ENCODE measurements around the gene TRPM3. TPM values are rescaled to one million over a fixed set of nuclear protein-coding genes. Genes with fewer than 3 reads are reported as not detected.

The TRPM3 gene
- total RNA-seq, 1 experiment from 2014 or later: 0.03 TPM

- H3K4me1 ChIP-seq (replicated peaks): no peaks in the 10 kb centered on the region
- DNase-seq (ENCODE audit: low read depth in 1 of 2, low spot score in 2 of 2): no peak
- H3K27me3 ChIP-seq (replicated peaks): peaks cover 5% of the 10 kb centered on the region; the same call in 1 of the 2 replicates
- H3K4me3 ChIP-seq: no peak overlapping the region
- H3K36me3 ChIP-seq: no peaks in the 10 kb centered on the region
- H3K27ac ChIP-seq: no peak overlapping the region
- no peaks in the 10 kb centered on the region for H3K9me3 ChIP-seq (replicated peaks)
Measured at GRCh38 chr9:70910598-70910997, 210.8 kb downstream of the TRPM3 start.

GRCh38 chr9:70902692-70903131 lies 218.7 kb downstream of the TRPM3 start:
- no peaks in the 10 kb centered on the region for H3K9me3 ChIP-seq (replicated peaks)
- H3K27me3 ChIP-seq (replicated peaks): no peaks in the 10 kb centered on the region
- H3K4me3 ChIP-seq: no peak overlapping the region
- no peaks in the 10 kb centered on the region for H3K36me3 ChIP-seq
- peaks cover 12% of the 10 kb centered on the region for H3K4me1 ChIP-seq (replicated peaks)
- peak overlapping the region; percentile 11 for H3K27ac ChIP-seq
- peak; percentile 49 to 71 for DNase-seq (ENCODE audit: low read depth in 1 of 2, low spot score in 2 of 2)

- Histone ChIP-seq H3K4me3 (no peak overlapping the region), H3K27ac (no peak overlapping the region), H3K27me3 (replicated peaks) (no peaks in the 10 kb centered on the region), H3K9me3 (replicated peaks) (no peaks in the 10 kb centered on the region), H3K36me3 (no peaks in the 10 kb centered on the region), H3K4me1 (replicated peaks) (peaks cover 12% of the 10 kb centered on the region)
- no peak for DNase-seq (ENCODE audit: low read depth in 1 of 2, low spot score in 2 of 2)
Measured at GRCh38 chr9:70902171-70902570, 219.2 kb downstream of the TRPM3 start.

- Histone ChIP-seq H3K27ac (no peak overlapping the region), H3K36me3 (no peaks in the 10 kb centered on the region), H3K4me3 (no peak overlapping the region), H3K4me1 (replicated peaks) (peaks cover 12% of the 10 kb centered on the region), H3K9me3 (replicated peaks) (no peaks in the 10 kb centered on the region), H3K27me3 (replicated peaks) (no peaks in the 10 kb centered on the region)
- DNase-seq (ENCODE audit: low read depth in 1 of 2, low spot score in 2 of 2): no peak
Measured at GRCh38 chr9:70901746-70902145, 219.7 kb downstream of the TRPM3 start.

GRCh38 chr9:70901013-70901412 lies 220.4 kb downstream of the TRPM3 start:
- Histone ChIP-seq H3K4me3 (no peak overlapping the region), H3K4me1 (replicated peaks) (peaks cover 12% of the 10 kb centered on the region), H3K27me3 (replicated peaks) (no peaks in the 10 kb centered on the region), H3K27ac (no peak overlapping the region), H3K9me3 (replicated peaks) (no peaks in the 10 kb centered on the region), H3K36me3 (no peaks in the 10 kb centered on the region)
- DNase-seq (ENCODE audit: low read depth in 1 of 2, low spot score in 2 of 2): no peak

DNA sequence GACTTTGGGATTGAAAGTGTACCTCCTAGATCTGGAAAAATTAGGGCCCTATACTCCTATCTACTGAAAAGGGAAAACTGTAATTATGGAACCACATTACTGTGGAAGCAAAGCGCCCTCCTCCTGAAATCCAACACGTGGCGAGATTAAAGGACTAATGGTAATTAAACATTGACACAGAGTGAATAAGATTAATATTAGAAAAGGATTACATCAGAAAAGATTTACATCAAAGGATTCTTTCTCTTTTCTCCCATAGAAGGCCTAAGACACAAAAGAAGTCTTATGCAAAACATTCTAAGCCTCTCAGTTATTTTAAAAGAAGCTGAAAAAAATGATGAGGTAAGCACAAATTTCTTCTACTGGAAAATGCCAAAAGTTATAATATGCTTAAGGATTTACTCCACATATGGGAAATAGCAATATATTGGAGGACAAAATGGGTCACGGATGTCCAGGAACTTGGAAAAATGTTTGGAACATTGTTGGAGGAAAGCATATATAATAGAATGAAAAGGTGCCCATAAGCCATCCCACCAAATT lies 227.8 kb downstream of the TRPM3 start:
- no peak overlapping the region for H3K27ac ChIP-seq
- H3K27me3 ChIP-seq (replicated peaks): 0 out of 2 replicates have a peak, but pooled peaks cover 2% of the 10 kb centered on the region
- no peaks in the 10 kb centered on the region for H3K4me1 ChIP-seq (replicated peaks)
- no peaks in the 10 kb centered on the region for H3K36me3 ChIP-seq
- no peaks in the 10 kb centered on the region for H3K9me3 ChIP-seq (replicated peaks)
- DNase-seq (ENCODE audit: low read depth in 1 of 2, low spot score in 2 of 2): no peak
- no peak overlapping the region for H3K4me3 ChIP-seq

DNA sequence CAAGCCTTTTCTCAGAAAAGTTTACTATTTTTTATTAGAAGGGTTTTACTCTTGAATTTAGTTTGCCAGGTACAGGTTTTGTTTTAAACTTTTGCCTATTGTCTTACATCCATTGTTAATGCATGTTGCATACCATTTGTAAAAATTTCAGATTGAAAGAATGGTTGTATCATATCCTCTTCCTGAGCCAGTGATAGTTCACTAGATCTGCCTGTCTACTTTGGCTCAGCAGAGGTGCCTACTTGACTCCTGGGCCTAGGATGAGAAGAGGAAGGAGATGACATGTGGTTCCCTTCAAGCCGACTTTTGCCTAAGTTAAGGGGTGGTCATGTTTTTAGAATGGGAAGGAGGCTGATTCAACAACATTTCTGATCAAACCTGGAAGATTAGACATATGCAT lies 232.9 kb downstream of the TRPM3 start:
- H3K4me3 ChIP-seq: no peak overlapping the region
- no peak overlapping the region for H3K27ac ChIP-seq
- no peaks in the 10 kb centered on the region for H3K27me3 ChIP-seq (replicated peaks)
- no peaks in the 10 kb centered on the region for H3K36me3 ChIP-seq
- DNase-seq (ENCODE audit: low read depth in 1 of 2, low spot score in 2 of 2): no peak
- no peaks in the 10 kb centered on the region for H3K4me1 ChIP-seq (replicated peaks)
- no peaks in the 10 kb centered on the region for H3K9me3 ChIP-seq (replicated peaks)

DNA sequence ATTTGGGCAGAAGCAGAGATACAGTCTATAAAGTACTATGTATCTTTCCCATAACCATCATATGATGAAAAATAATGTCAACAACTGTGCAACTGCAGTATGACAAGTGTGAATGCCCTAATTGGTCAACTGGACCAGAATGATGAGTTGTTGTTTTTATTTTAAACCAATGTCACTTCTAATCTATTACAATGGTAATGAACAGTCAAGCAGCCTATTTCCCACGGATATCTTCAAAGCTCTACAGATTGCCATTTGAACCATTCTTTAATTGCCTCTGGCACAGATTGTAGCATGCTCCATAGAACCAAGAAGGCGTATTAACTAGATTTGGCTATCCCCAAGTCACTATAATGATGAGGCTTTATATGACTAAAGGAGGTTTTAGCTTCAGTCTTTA lies 233.6 kb downstream of the TRPM3 start:
- no peak for DNase-seq (ENCODE audit: low read depth in 1 of 2, low spot score in 2 of 2)
- Histone ChIP-seq H3K27me3 (replicated peaks) (no peaks in the 10 kb centered on the region), H3K36me3 (no peaks in the 10 kb centered on the region), H3K4me1 (replicated peaks) (no peaks in the 10 kb centered on the region), H3K4me3 (no peak overlapping the region), H3K27ac (no peak overlapping the region), H3K9me3 (replicated peaks) (no peaks in the 10 kb centered on the region)

DNA sequence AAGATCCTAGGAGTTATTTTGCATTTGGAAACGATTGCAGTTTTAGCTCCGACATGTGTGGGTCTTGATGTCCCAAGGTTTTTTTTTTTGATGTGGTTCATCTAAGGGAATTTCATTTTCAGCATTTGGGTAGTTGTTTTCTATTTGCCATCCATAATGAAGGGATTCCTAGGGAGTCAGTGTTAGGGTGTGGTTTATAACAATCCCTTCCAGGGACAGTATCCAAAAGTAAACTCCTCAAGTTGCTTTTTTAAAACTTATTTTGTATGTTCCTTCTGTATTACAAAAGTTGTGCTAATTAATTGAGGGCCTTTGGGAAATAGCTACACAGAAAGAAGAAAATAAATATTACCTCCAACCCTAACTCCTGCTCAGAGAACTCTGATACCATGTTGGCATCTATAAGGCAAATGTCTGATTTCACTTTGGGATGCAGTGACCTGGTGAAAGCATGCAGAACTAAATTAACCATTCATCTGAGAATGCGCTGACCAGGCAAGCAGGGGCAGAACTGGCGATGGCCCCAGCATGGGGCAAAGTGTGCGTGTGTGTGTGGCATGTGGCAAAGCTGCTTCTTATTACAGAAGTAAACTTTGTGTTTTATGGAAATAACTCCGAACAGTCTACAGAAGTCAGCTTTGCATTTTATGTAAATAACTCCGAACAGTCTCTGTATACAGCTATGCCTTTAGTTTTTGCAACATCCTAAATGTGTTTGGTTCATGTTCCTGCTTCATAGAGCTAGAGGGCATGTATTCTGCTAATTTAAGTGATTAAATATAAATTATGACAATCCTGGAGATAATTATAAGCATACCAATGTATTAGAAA lies 237.2 kb downstream of the TRPM3 start:
- no peak for DNase-seq (ENCODE audit: low read depth in 1 of 2, low spot score in 2 of 2)
- Histone ChIP-seq H3K4me1 (replicated peaks) (no peaks in the 10 kb centered on the region), H3K27me3 (replicated peaks) (no peaks in the 10 kb centered on the region), H3K27ac (no peak overlapping the region), H3K4me3 (no peak overlapping the region), H3K9me3 (replicated peaks) (no peaks in the 10 kb centered on the region), H3K36me3 (no peaks in the 10 kb centered on the region)

DNA sequence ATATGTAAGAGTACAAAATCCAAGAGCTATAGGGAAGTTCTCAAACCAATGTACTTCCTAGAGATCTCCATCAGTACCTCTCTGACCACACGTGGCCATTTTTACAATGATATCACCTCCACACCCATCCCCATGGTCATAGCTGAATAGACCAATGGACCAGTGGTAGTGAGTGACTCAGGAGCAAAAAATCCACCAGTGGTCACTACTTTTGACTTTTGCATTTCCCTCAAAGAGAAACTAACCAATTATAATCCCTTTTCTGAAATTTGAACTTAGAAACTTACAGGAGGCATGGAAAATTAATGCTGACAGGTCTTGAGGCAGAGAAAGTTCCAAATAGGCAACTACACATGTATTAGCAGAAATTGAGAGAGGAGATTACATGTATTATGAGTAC lies 238.4 kb downstream of the TRPM3 start:
- Histone ChIP-seq H3K27me3 (replicated peaks) (no peaks in the 10 kb centered on the region), H3K4me3 (no peak overlapping the region), H3K27ac (no peak overlapping the region), H3K4me1 (replicated peaks) (no peaks in the 10 kb centered on the region), H3K9me3 (replicated peaks) (no peaks in the 10 kb centered on the region), H3K36me3 (no peaks in the 10 kb centered on the region)
- DNase-seq (ENCODE audit: low read depth in 1 of 2, low spot score in 2 of 2): no peak

DNA sequence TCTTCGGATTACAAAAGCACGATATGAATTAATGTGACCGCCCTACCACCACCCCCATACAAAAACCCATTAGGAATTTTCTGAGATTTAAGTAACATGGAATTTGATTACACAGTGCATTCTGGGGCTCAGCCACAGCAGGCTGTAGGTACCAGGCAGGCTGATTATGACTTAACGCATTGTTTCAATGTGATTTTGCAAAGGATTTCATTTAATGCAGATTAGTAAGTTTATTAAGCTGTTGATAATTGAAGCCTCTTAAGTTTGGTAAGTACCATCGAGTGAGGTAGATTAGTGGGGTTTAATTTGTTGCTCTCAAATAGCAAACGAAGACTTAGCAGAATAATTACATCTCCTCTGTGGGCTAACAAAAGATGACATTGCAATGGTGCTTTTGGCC lies 240.1 kb downstream of the TRPM3 start:
- H3K4me3 ChIP-seq: no peak overlapping the region
- no peaks in the 10 kb centered on the region for H3K36me3 ChIP-seq
- no peaks in the 10 kb centered on the region for H3K4me1 ChIP-seq (replicated peaks)
- H3K27me3 ChIP-seq (replicated peaks): no peaks in the 10 kb centered on the region
- no peak for DNase-seq (ENCODE audit: low read depth in 1 of 2, low spot score in 2 of 2)
- no peaks in the 10 kb centered on the region for H3K9me3 ChIP-seq (replicated peaks)
- no peak overlapping the region for H3K27ac ChIP-seq

- no peak for DNase-seq (ENCODE audit: low read depth in 1 of 2, low spot score in 2 of 2)
Measured at GRCh38 chr9:70880535-70880934, 240.9 kb downstream of the TRPM3 start.

GRCh38 chr9:70878576-70878975 lies 242.8 kb downstream of the TRPM3 start:
- H3K9me3 ChIP-seq (replicated peaks): no peaks in the 10 kb centered on the region
- DNase-seq (ENCODE audit: low read depth in 1 of 2, low spot score in 2 of 2): no peak
- H3K4me1 ChIP-seq (replicated peaks): no peaks in the 10 kb centered on the region
- H3K36me3 ChIP-seq: no peaks in the 10 kb centered on the region
- H3K4me3 ChIP-seq: no peak overlapping the region
- H3K27me3 ChIP-seq (replicated peaks): no peaks in the 10 kb centered on the region
- no peak overlapping the region for H3K27ac ChIP-seq

More at GRCh38 chr9:70880535-70880934, 240.9 kb downstream of the TRPM3 start:
- H3K4me1 ChIP-seq (replicated peaks): no peaks in the 10 kb centered on the region
- H3K36me3 ChIP-seq: no peaks in the 10 kb centered on the region
- no peaks in the 10 kb centered on the region for H3K9me3 ChIP-seq (replicated peaks)
- H3K4me3 ChIP-seq: no peak overlapping the region
- H3K27ac ChIP-seq: no peak overlapping the region
- no peaks in the 10 kb centered on the region for H3K27me3 ChIP-seq (replicated peaks)

GRCh38 chr9:70874451-70874850 lies 247.0 kb downstream of the TRPM3 start:
- no peak for DNase-seq (ENCODE audit: low read depth in 1 of 2, low spot score in 2 of 2)
- no peaks in the 10 kb centered on the region for H3K4me1 ChIP-seq (replicated peaks)
- H3K27me3 ChIP-seq (replicated peaks): peaks cover 9% of the 10 kb centered on the region
- no peaks in the 10 kb centered on the region for H3K36me3 ChIP-seq
- H3K27ac ChIP-seq: no peak overlapping the region
- H3K9me3 ChIP-seq (replicated peaks): no peaks in the 10 kb centered on the region
- no peak overlapping the region for H3K4me3 ChIP-seq
